Caco-2 (cell line): ENCODE measurements around the gene JSRP1. TPM values are rescaled to one million over a fixed set of nuclear protein-coding genes. Genes with fewer than 3 reads are reported as not detected.

Experiments
- Bru-seq: library from RNA; stranded (reverse); fragments of 400-500 nt; gene quantifications from one replicate; lab custom pipeline; 2021; lab: Mats Ljungman, UMichigan
- BruChase-seq, 2 experiments: library from RNA; stranded (reverse); fragments of 400-500 nt; gene quantifications; one replicate each; lab custom pipeline; 2021; lab: Mats Ljungman, UMichigan
- BruUV-seq: library from RNA; stranded (reverse); fragments of 400-500 nt; replicated peaks from 2 replicates; lab custom pipeline; 2021; lab: Mats Ljungman, UMichigan
- CTCF ChIA-PET: fragments of 300-600 bp; sonication (Branson Sonifier 250); formaldehyde crosslinking; loops from one replicate; lab custom pipeline; 2022; ENCODE audit warnings: antibody characterized with exemption; lab: Charles Lee
- POLR2A ChIA-PET: fragments of 300-600 bp; sonication (Branson Sonifier 250); formaldehyde crosslinking; loops from one replicate; lab custom pipeline; 2022; ENCODE audit warnings: antibody characterized with exemption; lab: Charles Lee
- DNase-seq, 2 experiments: peaks; one replicate each; pipeline versions ENCODE4 v3.0.0 to v3.0.0-alpha.2; 2020 to 2022
- H3K27me3 ChIP-seq: replicated peaks from 2 replicates; pipeline ENCODE4 v1.6.0; 2011; ENCODE audit warnings: low read length; ENCODE audit not compliant: control insufficient read depth, insufficient read depth
- H3K36me3 ChIP-seq: 2 replicates; pipeline ENCODE4 v1.5.1; 2011; ENCODE audit warnings: low read length; ENCODE audit not compliant: control insufficient read depth, insufficient read depth
- H3K4me1 ChIP-seq: fragments of 250-450 bp; sonication (Bioruptor Pico); 2 replicates; pipeline ENCODE4 v1.5.1; 2020; ENCODE audit warnings: mild to moderate bottlenecking
- H3K4me3 ChIP-seq: 2 replicates; pipeline ENCODE4 v1.5.1; 2011; ENCODE audit warnings: low read depth, mild to moderate bottlenecking, control low read depth, low read length
- H3K9me3 ChIP-seq: fragments of 250-450 bp; sonication (Bioruptor Pico); 2 replicates; pipeline ENCODE4 v1.5.1; 2020; ENCODE audit warnings: mild to moderate bottlenecking, moderate library complexity
- H3K27ac Mint-ChIP-seq: one replicate; pipeline ENCODE4 v1.8.0; 2022; ENCODE audit warnings: mixed read lengths; ENCODE audit not compliant: unreplicated experiment
- H3K27me3 Mint-ChIP-seq: one replicate; pipeline ENCODE4 v1.8.0; 2022; ENCODE audit warnings: mixed read lengths; ENCODE audit not compliant: insufficient read depth, unreplicated experiment
- H3K36me3 Mint-ChIP-seq: one replicate; pipeline ENCODE4 v1.8.0; 2022; ENCODE audit warnings: mild to moderate bottlenecking, mixed read lengths; ENCODE audit not compliant: insufficient read depth, unreplicated experiment
- H3K4me1 Mint-ChIP-seq: one replicate; pipeline ENCODE4 v1.8.0; 2022; ENCODE audit warnings: low read depth, mixed read lengths; ENCODE audit not compliant: unreplicated experiment
- H3K4me3 Mint-ChIP-seq: one replicate; pipeline ENCODE4 v1.8.0; 2022; ENCODE audit warnings: mild to moderate bottlenecking, moderate library complexity, mixed read lengths; ENCODE audit not compliant: unreplicated experiment
- H3K9me3 Mint-ChIP-seq: one replicate; pipeline ENCODE4 v1.8.0; 2022; ENCODE audit warnings: mixed read lengths; ENCODE audit not compliant: unreplicated experiment
- intact Hi-C: fragments of 100-400 bp; cut with micrococcal nuclease; formaldehyde crosslinking; loops from one replicate; pipeline ENCODE4 v1.10.0; 2022; ENCODE audit not compliant: unreplicated experiment
- long read RNA-seq: library from polyadenylated mRNA; stranded (forward); transcript quantifications from one replicate; pipeline ENCODE4 v2.0.0, GENCODE V29; 2022
- total RNA-seq: library from RNA; stranded (reverse); gene quantifications from 2 replicates; pipeline ENCODE4 v1.2.3, GENCODE V29; 2022
- TF ChIP-seq, protein P1 (sequence below), 2 experiments: fragments of 200-600 bp in 1 of 2; IDR thresholded peaks; 1 replicate in 1 of 2; 2 replicates in 1 of 2; pipeline versions ENCODE4 v1.5.1 to v1.8.0; 2011 to 2022; ENCODE audit warnings: antibody characterized with exemption in 1 of 2, control low read depth in 1 of 2, inconsistent platforms in 1 of 2, low read depth in 1 of 2, low read length in 1 of 2, mild to moderate bottlenecking in 1 of 2, moderate library complexity in 1 of 2; ENCODE audit not compliant: insufficient read depth in 1 of 2, severe bottlenecking in 1 of 2, unreplicated experiment in 1 of 2

The JSRP1 gene, protein sequence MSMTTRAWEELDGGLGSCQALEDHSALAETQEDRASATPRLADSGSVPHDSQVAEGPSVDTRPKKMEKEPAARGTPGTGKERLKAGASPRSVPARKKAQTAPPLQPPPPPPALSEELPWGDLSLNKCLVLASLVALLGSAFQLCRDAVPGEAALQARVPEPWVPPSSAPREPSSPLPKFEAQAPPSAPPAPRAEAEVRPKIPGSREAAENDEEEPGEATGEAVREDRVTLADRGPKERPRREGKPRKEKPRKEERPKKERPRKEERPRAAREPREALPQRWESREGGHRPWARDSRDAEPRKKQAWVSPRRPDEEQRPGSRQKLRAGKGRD
- total RNA-seq (not detected in 2 replicates), Bru-seq, nascent RNA (not detected), BruChase-seq, experiment 1, labeled RNA remaining after a 2-hour chase (not detected), BruChase-seq, experiment 2, labeled RNA remaining after a 6-hour chase (not detected)
- long read RNA-seq = 0 reads

DNA sequence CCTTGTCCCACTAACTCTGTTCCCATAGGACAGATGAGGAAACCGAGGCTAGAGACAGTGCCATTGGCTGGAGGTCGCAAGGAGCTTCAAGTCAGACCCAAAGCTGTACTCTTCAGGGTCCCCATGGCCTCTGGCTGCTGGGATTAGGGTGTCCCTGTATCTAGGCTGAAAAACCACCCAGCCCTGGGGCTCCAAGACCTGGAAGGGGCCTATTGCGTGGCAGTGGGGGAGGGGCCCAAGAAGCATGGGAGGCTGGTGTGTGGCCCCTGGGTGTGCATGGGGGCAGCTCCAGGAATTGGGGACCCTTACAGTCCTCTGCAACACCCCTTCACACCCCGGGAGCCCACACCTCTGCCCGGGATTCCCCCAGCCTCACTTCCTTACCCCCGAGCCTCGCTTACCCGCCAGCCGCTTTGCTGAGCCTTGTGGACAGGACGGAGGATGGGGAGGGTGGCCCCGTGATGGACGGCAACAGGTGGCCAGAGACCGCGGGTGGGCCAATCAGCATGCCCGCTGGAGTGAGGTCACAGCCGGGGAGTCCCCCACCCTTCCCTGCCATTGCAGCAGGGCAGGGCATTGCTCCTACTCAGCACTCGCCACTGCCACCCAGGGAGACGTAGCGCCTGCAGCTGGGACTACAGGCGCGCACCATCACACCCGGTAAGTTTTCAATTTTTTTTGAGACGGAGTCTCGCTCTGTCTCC lies at the start of gene JSRP1:
Gene JSRP1 (minus strand): TSS at position 436 of the 704 bp plus-strand sequence. CDS start 1,103 bp downstream, outside the sequence.
- H3K4me1 ChIP-seq = no peaks in the 10 kb centered on the region
- no peak within 1 kb of the TSS for H3K4me3 Mint-ChIP-seq
- TF ChIP-seq, protein P1, sequence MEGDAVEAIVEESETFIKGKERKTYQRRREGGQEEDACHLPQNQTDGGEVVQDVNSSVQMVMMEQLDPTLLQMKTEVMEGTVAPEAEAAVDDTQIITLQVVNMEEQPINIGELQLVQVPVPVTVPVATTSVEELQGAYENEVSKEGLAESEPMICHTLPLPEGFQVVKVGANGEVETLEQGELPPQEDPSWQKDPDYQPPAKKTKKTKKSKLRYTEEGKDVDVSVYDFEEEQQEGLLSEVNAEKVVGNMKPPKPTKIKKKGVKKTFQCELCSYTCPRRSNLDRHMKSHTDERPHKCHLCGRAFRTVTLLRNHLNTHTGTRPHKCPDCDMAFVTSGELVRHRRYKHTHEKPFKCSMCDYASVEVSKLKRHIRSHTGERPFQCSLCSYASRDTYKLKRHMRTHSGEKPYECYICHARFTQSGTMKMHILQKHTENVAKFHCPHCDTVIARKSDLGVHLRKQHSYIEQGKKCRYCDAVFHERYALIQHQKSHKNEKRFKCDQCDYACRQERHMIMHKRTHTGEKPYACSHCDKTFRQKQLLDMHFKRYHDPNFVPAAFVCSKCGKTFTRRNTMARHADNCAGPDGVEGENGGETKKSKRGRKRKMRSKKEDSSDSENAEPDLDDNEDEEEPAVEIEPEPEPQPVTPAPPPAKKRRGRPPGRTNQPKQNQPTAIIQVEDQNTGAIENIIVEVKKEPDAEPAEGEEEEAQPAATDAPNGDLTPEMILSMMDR (IDR thresholded peaks at IDR 0.05; ENCODE audit: insufficient read depth in 1 of 2, low read depth in 1 of 2, low read length in 1 of 2, severe bottlenecking in 1 of 2, unreplicated experiment in 1 of 2) = no peak
- POLR2A ChIA-PET = no interaction called here
- no peaks in the 10 kb centered on the region for H3K27me3 ChIP-seq
- H3K9me3 ChIP-seq = no peaks in the 10 kb centered on the region
- peaks cover 24% of the 10 kb centered on the region for H3K36me3 Mint-ChIP-seq
- intact Hi-C loops = no loop called here
- no peaks in the 10 kb centered on the region for H3K27me3 Mint-ChIP-seq
- no peaks in the 10 kb centered on the region for H3K4me1 Mint-ChIP-seq
- no peaks in the 10 kb centered on the region for H3K36me3 ChIP-seq
- no peak within 1 kb of the TSS for H3K27ac Mint-ChIP-seq
- H3K9me3 Mint-ChIP-seq = no peaks in the 10 kb centered on the region
- DNase-seq = no peak
- CTCF ChIA-PET = no interaction called here
- no TSS peak for BruUV-seq
- H3K4me3 ChIP-seq = no peak within 1 kb of the TSS

DNA sequence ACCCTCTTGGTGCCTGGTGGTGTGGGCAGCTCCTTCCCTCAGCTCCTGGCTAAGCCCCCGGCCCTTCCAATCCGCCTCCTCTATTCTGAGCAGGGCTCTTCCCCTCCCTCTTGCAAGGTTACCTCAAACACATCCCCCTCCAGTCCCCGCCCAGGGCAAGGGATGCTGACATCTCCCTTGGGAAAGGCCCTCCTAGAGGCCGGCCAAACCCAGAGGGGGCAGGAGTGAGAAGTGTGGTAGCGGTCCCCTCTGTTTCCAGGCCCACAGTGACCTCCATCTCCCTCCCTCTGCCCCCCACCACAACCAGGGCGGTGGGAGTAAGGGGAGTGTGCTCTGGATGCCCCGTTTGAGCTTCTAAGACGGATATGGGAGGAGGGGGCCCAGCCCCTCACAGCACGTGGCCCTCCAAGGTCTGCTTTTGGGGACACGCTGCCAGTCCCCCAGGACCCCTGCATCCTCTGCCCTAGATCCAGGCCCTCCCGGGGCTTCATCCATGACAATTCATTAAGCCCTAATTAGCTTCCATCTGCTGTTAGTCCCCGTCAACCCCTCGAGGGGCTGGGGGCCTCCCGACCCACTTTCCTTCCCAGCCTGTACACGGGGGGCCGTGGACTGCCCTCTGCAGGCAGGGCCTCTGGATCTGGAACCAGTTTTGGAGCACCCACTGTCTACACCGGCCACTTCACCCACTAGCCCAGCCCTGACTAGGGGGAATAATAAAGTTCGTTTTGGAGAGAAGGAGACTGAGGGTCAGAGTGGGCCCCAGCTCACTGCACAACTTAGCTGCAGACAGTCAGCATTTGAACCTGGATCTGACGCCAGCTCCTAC lies 49.4 kb upstream of the JSRP1 start:
- Histone ChIP-seq H3K4me3 (no peak overlapping the region), H3K4me1 (0 out of 2 replicates have a peak, but pooled peaks cover 3% of the 10 kb centered on the region), H3K27me3 (no peaks in the 10 kb centered on the region), H3K9me3 (no peaks in the 10 kb centered on the region), H3K36me3 (no peaks in the 10 kb centered on the region)
- H3K36me3 Mint-ChIP-seq = no peaks in the 10 kb centered on the region
- H3K27ac Mint-ChIP-seq = no peak overlapping the region
- no peaks in the 10 kb centered on the region for H3K9me3 Mint-ChIP-seq
- DNase-seq = no peak
- ChIA-PET POLR2A (no interaction called here), CTCF (interaction anchor here (1.0 kb wide), 1 partner anchor 89 kb away, joined by 3 read pairs; no protein-coding TSS in a partner anchor)
- no peaks in the 10 kb centered on the region for H3K27me3 Mint-ChIP-seq
- intact Hi-C loops = no loop called here
- no TSS peak for BruUV-seq
- TF ChIP-seq, protein P1 (IDR thresholded peaks at IDR 0.05; ENCODE audit: insufficient read depth in 1 of 2, low read depth in 1 of 2, low read length in 1 of 2, severe bottlenecking in 1 of 2, unreplicated experiment in 1 of 2) = no peak
- no peak overlapping the region for H3K4me3 Mint-ChIP-seq
- peaks cover 6% of the 10 kb centered on the region for H3K4me1 Mint-ChIP-seq
